H1 (cell line): ENCODE data around the gene PMEPA1.

ENCODE experiments used
- CEBPB ChIP-seq: IDR thresholded peaks from 2 replicates; pipeline ENCODE4 v1.6.1; 2012; ENCODE audit warnings: low read depth, low read length
- CTCF ChIP-seq, 3 experiments: IDR thresholded peaks; 1 replicate in 2 of 3; 2 replicates in 1 of 3; pipeline versions ENCODE4 v1.5.1 to v1.6.1; 2011; ENCODE audit warnings: low read length in 3 of 3, mild to moderate bottlenecking in 3 of 3, inconsistent platforms in 2 of 3, low read depth in 1 of 3, moderate library complexity in 1 of 3; ENCODE audit not compliant: insufficient read depth in 1 of 3; ENCODE audit errors: control extremely low read depth in 1 of 3
- MAX ChIP-seq: IDR thresholded peaks from 2 replicates; pipeline ENCODE4 v1.6.1; 2012; ENCODE audit warnings: inconsistent platforms
- POLR2A ChIP-seq, 2 experiments: IDR thresholded peaks; 1 replicate in 1 of 2; 2 replicates in 1 of 2; pipeline ENCODE4 v1.6.1; 2011; ENCODE audit warnings: low read depth in 2 of 2, low read length in 2 of 2, mild to moderate bottlenecking in 2 of 2; ENCODE audit errors: control extremely low read depth in 1 of 2
- RFX5 ChIP-seq: IDR thresholded peaks from 2 replicates; pipeline ENCODE4 v1.6.1; 2011; ENCODE audit warnings: low read depth, low read length, improper control_type of control experiment, borderline replicate concordance
- RXRA ChIP-seq: IDR thresholded peaks from 2 replicates; pipeline ENCODE4 v1.6.1; 2011; ENCODE audit warnings: low read depth, mild to moderate bottlenecking, low read length, moderate library complexity; ENCODE audit not compliant: insufficient read depth
- TAF1 ChIP-seq: IDR thresholded peaks from 2 replicates; pipeline ENCODE4 v1.6.1; 2011; ENCODE audit warnings: mild to moderate bottlenecking, low read depth, low read length
- TBP ChIP-seq: IDR thresholded peaks from 2 replicates; pipeline ENCODE4 v1.6.1; 2011; ENCODE audit warnings: low read depth, low read length, improper control_type of control experiment
- ZNF274 ChIP-seq: IDR thresholded peaks from 2 replicates; pipeline ENCODE4 v1.7.0; 2012; ENCODE audit warnings: low read length, borderline replicate concordance; ENCODE audit errors: extremely low read depth
- TF ChIP-seq, protein P1 (sequence below): IDR thresholded peaks from 2 replicates; pipeline ENCODE4 v1.6.1; 2011; ENCODE audit warnings: low read depth, mild to moderate bottlenecking, low read length; ENCODE audit not compliant: insufficient read depth

DNA sequence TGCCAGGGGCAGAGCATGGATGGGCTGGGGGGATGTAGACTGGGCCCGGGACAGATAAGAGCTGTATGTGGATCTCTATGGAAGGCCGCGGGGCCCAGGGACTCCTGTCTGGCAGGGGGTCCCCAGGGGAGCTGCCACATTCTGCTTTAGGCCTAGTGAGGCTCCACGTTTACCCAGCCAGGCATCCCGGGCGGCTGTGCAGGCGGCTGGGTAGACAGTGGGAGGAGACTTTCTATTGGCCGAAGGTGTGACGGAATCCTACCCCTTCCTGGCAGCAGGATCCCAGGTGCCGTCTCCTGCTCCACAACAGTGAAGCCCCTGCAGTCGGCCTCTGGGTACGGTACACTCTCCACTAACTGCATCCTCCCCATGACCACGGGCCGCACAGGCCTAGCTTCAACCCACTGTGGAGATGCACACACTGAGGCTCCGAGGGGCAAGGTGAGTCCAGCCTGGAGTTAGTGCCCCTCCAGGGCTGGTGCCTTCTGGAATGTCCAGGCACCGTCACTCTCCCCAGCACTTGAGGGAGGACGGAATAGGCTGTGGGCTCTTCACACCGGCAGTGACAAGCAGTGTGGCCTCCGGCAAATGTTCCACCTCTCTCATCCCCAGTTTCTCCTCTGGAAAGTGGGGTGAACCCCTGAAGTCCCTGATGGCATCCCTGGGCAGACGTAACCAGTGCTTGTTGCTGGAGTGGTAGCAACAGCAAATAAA lies 52.8 kb downstream of the PMEPA1 start:
- TF ChIP-seq CTCF (IDR thresholded peaks at IDR 0.05; ENCODE audit: control extremely low read depth in 1 of 3, insufficient read depth in 1 of 3, low read depth in 1 of 3, low read length in 3 of 3) (no peak), POLR2A (IDR thresholded peaks at IDR 0.05; ENCODE audit: control extremely low read depth in 1 of 2, low read depth in 2 of 2, low read length in 2 of 2) (no peak), ZNF274 (no peak), CEBPB (no peak), RFX5 (no peak), TAF1 (no peak), MAX (no peak), RXRA (no peak), TBP (no peak)
- TF ChIP-seq, protein P1, sequence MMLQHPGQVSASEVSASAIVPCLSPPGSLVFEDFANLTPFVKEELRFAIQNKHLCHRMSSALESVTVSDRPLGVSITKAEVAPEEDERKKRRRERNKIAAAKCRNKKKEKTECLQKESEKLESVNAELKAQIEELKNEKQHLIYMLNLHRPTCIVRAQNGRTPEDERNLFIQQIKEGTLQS: no peak
